ENCODE measurements around the gene PARVB. TPM values are rescaled to one million over a fixed set of nuclear protein-coding genes. Genes with fewer than 3 reads are reported as not detected.

The PARVB gene
- total RNA-seq, 1 donor from 2014 or later: 4.4 TPM

- Mint-ChIP-seq H3K27ac (ENCODE audit: unreplicated experiment) (no peak overlapping the region), H3K4me1 (ENCODE audit: unreplicated experiment) (peaks cover 3% of the 10 kb centered on the region), H3K9me3 (ENCODE audit: unreplicated experiment) (no peaks in the 10 kb centered on the region), H3K4me3 (ENCODE audit: unreplicated experiment) (no peak overlapping the region), H3K27me3 (ENCODE audit: unreplicated experiment) (no peaks in the 10 kb centered on the region), H3K36me3 (ENCODE audit: unreplicated experiment) (no peaks in the 10 kb centered on the region)
- DNase-seq (ENCODE audit: extremely low spot score, unreplicated experiment): no peak
- no peak for TF ChIP-seq CTCF (IDR thresholded peaks at IDR 0.05)
Observed at GRCh38 chr22:44031158-44031952, 7.3 kb downstream of the PARVB start.

- Mint-ChIP-seq H3K9me3 (ENCODE audit: unreplicated experiment) (no peaks in the 10 kb centered on the region), H3K4me1 (ENCODE audit: unreplicated experiment) (peaks cover 3% of the 10 kb centered on the region), H3K36me3 (ENCODE audit: unreplicated experiment) (no peaks in the 10 kb centered on the region), H3K4me3 (ENCODE audit: unreplicated experiment) (no peak overlapping the region), H3K27me3 (ENCODE audit: unreplicated experiment) (no peaks in the 10 kb centered on the region), H3K27ac (ENCODE audit: unreplicated experiment) (no peak overlapping the region)
- no peak for TF ChIP-seq CTCF (IDR thresholded peaks at IDR 0.05)
- no peak for DNase-seq (ENCODE audit: extremely low spot score, unreplicated experiment)
Observed at GRCh38 chr22:44032126-44032730, 8.1 kb downstream of the PARVB start.

- peaks cover 10% of the 10 kb centered on the region for H3K4me1 Mint-ChIP-seq (ENCODE audit: unreplicated experiment)
- no peaks in the 10 kb centered on the region for H3K27me3 Mint-ChIP-seq (ENCODE audit: unreplicated experiment)
- H3K9me3 Mint-ChIP-seq (ENCODE audit: unreplicated experiment): no peaks in the 10 kb centered on the region
- no peak for DNase-seq (ENCODE audit: extremely low spot score, unreplicated experiment)
- no peaks in the 10 kb centered on the region for H3K36me3 Mint-ChIP-seq (ENCODE audit: unreplicated experiment)
- H3K27ac Mint-ChIP-seq (ENCODE audit: unreplicated experiment): no peak overlapping the region
- no peak overlapping the region for H3K4me3 Mint-ChIP-seq (ENCODE audit: unreplicated experiment)
- no peak for TF ChIP-seq CTCF (IDR thresholded peaks at IDR 0.05)
Observed at GRCh38 chr22:44033287-44033686, 9.2 kb downstream of the PARVB start.

- Mint-ChIP-seq H3K4me3 (ENCODE audit: unreplicated experiment) (no peak overlapping the region), H3K27me3 (ENCODE audit: unreplicated experiment) (no peaks in the 10 kb centered on the region), H3K27ac (ENCODE audit: unreplicated experiment) (no peak overlapping the region), H3K36me3 (ENCODE audit: unreplicated experiment) (no peaks in the 10 kb centered on the region), H3K4me1 (ENCODE audit: unreplicated experiment) (peaks cover 10% of the 10 kb centered on the region), H3K9me3 (ENCODE audit: unreplicated experiment) (no peaks in the 10 kb centered on the region)
- no peak for TF ChIP-seq CTCF (IDR thresholded peaks at IDR 0.05)
- DNase-seq (ENCODE audit: extremely low spot score, unreplicated experiment): no peak
Observed at GRCh38 chr22:44033694-44034093, 9.6 kb downstream of the PARVB start.
